Gastroesophageal sphincter (tissue), 4 donors: Measurements from ENCODE around the gene CCDC88C. TPM values are rescaled to one million over a fixed set of nuclear protein-coding genes. Genes with fewer than 3 reads are reported as not detected.

ENCODE experiments used
- ATAC-seq: fragments of 150-250 bp; one replicate; pipeline ENCODE4 v1.9.1; 2016; ENCODE audit warnings: mild to moderate bottlenecking, moderate library complexity
- H3K27ac ChIP-seq, 4 donors: fragments of 200-600 bp; sonication (generic) in 3 of 4; 1 replicate in 3 of 4; 2 replicates in 1 of 4; pipeline ENCODE4 v1.5.1; 2016 to 2019
- H3K27me3 ChIP-seq: fragments of 200-600 bp; sonication (generic); one replicate; pipeline ENCODE4 v1.5.1; 2019
- H3K36me3 ChIP-seq, 2 donors: fragments of 200-600 bp; sonication (generic); one replicate each; pipeline ENCODE4 v1.5.1; 2019; ENCODE audit warnings: control low read depth in 1 of 2
- H3K4me1 ChIP-seq, 3 donors: fragments of 200-600 bp; sonication (generic); 1 replicate in 2 of 3; 2 replicates in 1 of 3; pipeline ENCODE4 v1.5.1; 2016 to 2019; ENCODE audit warnings: control low read depth in 2 of 3
- H3K4me3 ChIP-seq, 2 donors: fragments of 200-600 bp; sonication (generic); one replicate each; pipeline ENCODE4 v1.5.1; 2019; ENCODE audit warnings: mild to moderate bottlenecking in 1 of 2, moderate library complexity in 1 of 2
- H3K9me3 ChIP-seq, 3 donors: fragments of 200-600 bp; sonication (generic); one replicate each; pipeline ENCODE4 v1.5.1; 2017 to 2019; ENCODE audit warnings: control low read depth in 2 of 3
- EP300 ChIP-seq: sonication (generic); formaldehyde crosslinking; IDR thresholded peaks from one replicate; pipeline ENCODE4 v1.6.1; 2017; ENCODE audit warnings: antibody characterized with exemption, mild to moderate bottlenecking
- POLR2A ChIP-seq, 2 donors: fragments of 450-650 bp; IDR thresholded peaks; one replicate each; pipeline ENCODE4 v1.6.1; 2017; ENCODE audit warnings: antibody characterized with exemption in 2 of 2, mild to moderate bottlenecking in 2 of 2, moderate library complexity in 1 of 2
- POLR2AphosphoS5 ChIP-seq: sonication (generic); formaldehyde crosslinking; IDR thresholded peaks from one replicate; pipeline ENCODE4 v1.6.1; 2017; ENCODE audit warnings: antibody characterized with exemption
- WGBS, 2 donors: methylation state at CpG; one replicate each; pipeline ENCODE4 v1.1.5; 2018; ENCODE audit warnings: low coverage in 1 of 2; 5-methylcytosine and 5-hydroxymethylcytosine counted together
- total RNA-seq, 4 donors: library from RNA; depleted of rRNA; stranded (reverse); fragments of >200 nt; gene quantifications; one replicate each; pipeline ENCODE4 v1.1.0, GENCODE V29; 2016
- TF ChIP-seq, protein P1 (sequence below), 4 experiments: fragments of 200-600 bp in 2 of 4; fragments of 450-650 bp in 2 of 4; sonication (generic) in 1 of 4; IDR thresholded peaks; one replicate each; pipeline ENCODE4 v1.5.1; 2017 to 2019; ENCODE audit warnings: antibody characterized with exemption in 4 of 4, mild to moderate bottlenecking in 2 of 4, moderate library complexity in 2 of 4

The CCDC88C gene
- total RNA-seq, 4 donors from 2014 or later: 2.0 to 10.1 (median 4.9) TPM

DNA sequence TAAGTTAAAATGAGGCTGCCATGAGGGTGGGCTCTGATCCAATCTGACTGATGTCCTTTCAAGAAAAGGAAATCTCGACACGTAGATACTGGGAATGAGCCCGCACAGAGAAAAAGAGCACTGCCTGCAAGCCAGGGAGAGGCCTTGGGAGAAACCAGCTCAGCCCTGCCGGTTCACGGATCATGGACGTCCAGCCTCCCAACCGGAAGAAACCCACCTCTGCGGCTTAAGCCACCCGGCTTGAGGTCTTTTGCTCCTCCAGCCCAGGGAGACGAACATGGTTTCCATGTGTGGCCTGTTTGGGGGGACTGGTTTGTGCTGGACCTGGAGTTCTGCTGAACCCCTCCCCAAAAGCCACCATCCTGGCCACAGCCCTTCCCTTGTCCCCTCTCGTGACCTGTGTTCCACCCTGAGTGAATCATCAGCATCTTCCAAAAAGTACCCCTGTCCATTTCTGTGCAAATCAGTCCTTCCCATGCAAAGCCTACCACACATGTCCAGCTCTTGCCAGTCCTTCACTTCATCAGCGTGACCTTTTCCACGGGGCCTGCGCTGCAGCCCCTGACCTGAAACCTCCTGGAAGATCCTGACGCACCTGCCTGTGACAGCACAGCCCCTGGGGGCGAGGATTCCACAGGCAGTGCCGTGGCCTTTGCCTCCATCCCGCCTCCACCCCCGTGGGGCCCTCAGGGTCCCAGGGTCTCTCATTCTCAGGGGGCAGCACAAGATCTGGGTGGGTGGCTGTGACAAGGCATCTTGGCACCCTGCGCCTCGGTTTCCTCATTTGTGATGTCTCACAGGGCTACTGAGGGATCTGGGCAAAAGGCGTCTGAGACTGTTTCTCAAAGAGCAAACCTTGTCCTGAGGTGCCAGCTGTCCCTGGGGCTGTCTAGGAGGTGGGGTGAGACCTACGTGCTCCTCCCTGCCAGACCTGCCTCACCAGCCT is 121.5 kb downstream of the CCDC88C start:
- WGBS, 2 donors: 90 to 94% methylated on average over 9 to 10 of the region's 23 CpGs
- no peak overlapping the region for H3K27ac ChIP-seq
- no peak for TF ChIP-seq EP300
- no peak for TF ChIP-seq POLR2A (IDR thresholded peaks at IDR 0.05)
- no peak for TF ChIP-seq POLR2AphosphoS5
- TF ChIP-seq, protein P1, sequence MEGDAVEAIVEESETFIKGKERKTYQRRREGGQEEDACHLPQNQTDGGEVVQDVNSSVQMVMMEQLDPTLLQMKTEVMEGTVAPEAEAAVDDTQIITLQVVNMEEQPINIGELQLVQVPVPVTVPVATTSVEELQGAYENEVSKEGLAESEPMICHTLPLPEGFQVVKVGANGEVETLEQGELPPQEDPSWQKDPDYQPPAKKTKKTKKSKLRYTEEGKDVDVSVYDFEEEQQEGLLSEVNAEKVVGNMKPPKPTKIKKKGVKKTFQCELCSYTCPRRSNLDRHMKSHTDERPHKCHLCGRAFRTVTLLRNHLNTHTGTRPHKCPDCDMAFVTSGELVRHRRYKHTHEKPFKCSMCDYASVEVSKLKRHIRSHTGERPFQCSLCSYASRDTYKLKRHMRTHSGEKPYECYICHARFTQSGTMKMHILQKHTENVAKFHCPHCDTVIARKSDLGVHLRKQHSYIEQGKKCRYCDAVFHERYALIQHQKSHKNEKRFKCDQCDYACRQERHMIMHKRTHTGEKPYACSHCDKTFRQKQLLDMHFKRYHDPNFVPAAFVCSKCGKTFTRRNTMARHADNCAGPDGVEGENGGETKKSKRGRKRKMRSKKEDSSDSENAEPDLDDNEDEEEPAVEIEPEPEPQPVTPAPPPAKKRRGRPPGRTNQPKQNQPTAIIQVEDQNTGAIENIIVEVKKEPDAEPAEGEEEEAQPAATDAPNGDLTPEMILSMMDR (IDR thresholded peaks at IDR 0.05): no peak
- no peaks in the 10 kb centered on the region for H3K9me3 ChIP-seq
- no peak overlapping the region for H3K4me3 ChIP-seq
- peaks cover 0 to 16% (median 0%) of the 10 kb centered on the region in 3 donors for H3K4me1 ChIP-seq
- no peaks in the 10 kb centered on the region for H3K27me3 ChIP-seq
- peaks cover 0 to 5% of the 10 kb centered on the region in 2 donors for H3K36me3 ChIP-seq
- no peak for ATAC-seq

DNA sequence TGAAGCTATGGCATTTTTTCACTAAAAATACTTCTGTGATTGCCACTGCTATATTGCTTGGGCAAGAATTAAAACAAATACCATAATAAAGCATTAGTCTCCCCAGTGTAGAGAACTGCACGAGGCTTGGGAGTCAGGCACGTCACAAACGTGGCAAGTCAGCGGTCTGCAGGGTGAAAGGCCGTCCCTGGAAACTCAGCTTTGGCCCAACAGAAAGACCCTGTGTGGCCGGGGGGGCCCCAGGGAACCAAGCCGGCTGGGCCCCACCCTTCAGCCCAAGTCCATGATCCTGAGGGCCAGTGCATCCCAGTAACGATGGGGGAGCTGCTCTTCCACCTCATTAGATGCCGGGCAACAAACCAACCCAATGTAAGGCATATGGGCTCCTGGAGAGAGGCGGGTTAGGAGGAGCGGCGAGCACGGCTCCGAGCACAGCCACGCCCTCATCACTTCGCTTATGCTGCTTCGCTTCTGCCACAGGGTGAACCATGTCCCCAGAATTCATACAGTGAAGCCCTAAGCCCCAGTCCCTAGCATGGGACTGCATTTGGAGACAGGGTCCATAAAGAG is 122.3 kb downstream of the CCDC88C start:
- no peaks in the 10 kb centered on the region for H3K27me3 ChIP-seq
- no peaks in the 10 kb centered on the region for H3K9me3 ChIP-seq
- no peak for TF ChIP-seq POLR2AphosphoS5
- peaks cover 0 to 5% of the 10 kb centered on the region in 2 donors for H3K36me3 ChIP-seq
- H3K4me3 ChIP-seq: no peak overlapping the region
- ATAC-seq: no peak
- WGBS, 2 donors: 90 to 93% methylated on average over 7 to 12 of the region's 17 CpGs
- peaks cover 0 to 16% (median 0%) of the 10 kb centered on the region in 3 donors for H3K4me1 ChIP-seq
- H3K27ac ChIP-seq: no peak overlapping the region

DNA sequence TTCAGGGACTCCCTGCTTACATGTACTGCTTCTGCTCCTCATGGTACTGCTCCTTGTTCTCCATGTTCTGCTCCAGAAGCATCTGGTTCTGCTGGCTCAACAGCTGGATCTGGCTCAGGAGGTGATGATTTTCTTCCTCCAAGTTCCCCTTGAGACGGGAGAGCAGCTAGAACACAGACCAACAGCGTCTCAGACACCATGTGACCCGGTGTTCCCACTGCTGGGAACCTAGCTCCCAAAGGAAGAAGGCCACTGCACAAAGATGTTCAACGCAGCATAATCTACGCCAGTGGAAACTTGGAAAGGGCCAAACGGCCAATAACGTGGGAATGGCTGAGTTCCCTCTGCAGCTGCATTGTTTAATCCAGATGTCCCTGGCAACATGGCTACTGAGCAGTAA is 123.5 kb downstream of the CCDC88C start:
- H3K4me3 ChIP-seq: no peak overlapping the region
- no peaks in the 10 kb centered on the region for H3K9me3 ChIP-seq
- ATAC-seq: no peak
- peaks cover 0 to 5% of the 10 kb centered on the region in 2 donors for H3K36me3 ChIP-seq
- no peak overlapping the region for H3K27ac ChIP-seq
- peaks cover 0 to 16% (median 0%) of the 10 kb centered on the region in 3 donors for H3K4me1 ChIP-seq
- TF ChIP-seq, protein P1 (IDR thresholded peaks at IDR 0.05): no peak
- TF ChIP-seq EP300 (no peak), POLR2A (IDR thresholded peaks at IDR 0.05) (no peak), POLR2AphosphoS5 (no peak)
- 42 to 46% methylated on average over 3 to 6 of the region's 7 CpGs for WGBS, 2 donors
- no peaks in the 10 kb centered on the region for H3K27me3 ChIP-seq

DNA sequence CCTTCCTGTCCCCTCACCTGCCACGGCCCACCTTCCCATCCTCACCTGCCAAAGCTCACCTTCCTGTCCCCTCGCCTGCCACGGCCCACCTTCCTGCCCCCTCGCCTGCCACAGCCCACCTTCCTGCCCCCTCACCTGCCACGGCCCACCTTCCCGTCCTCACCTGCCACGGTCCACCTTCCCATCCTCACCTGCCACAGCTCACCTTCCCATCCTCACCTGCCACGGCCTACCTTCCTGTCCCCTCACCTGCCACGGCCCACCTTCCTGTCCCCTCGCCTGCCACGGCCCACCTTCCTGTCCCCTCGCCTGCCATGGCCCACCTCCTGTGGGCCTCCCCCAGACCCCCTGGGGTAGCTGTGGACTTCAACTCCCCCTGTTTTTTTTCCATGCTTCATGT is 124.3 kb downstream of the CCDC88C start:
- peaks cover 0 to 7% (median 0%) of the 10 kb centered on the region in 3 donors for H3K4me1 ChIP-seq
- peaks cover 0 to 9% of the 10 kb centered on the region in 2 donors for H3K36me3 ChIP-seq
- no peak overlapping the region for H3K4me3 ChIP-seq
- WGBS, 2 donors: 33 to 41% methylated on average over 9 of the region's 12 CpGs
- H3K27me3 ChIP-seq: no peaks in the 10 kb centered on the region
- H3K27ac ChIP-seq: no peak overlapping the region
- no peaks in the 10 kb centered on the region for H3K9me3 ChIP-seq
- no peak for TF ChIP-seq POLR2A (IDR thresholded peaks at IDR 0.05)
- TF ChIP-seq POLR2AphosphoS5: no peak
- no peak for TF ChIP-seq EP300
- TF ChIP-seq, protein P1 (IDR thresholded peaks at IDR 0.05): no peak
- no peak for ATAC-seq

DNA sequence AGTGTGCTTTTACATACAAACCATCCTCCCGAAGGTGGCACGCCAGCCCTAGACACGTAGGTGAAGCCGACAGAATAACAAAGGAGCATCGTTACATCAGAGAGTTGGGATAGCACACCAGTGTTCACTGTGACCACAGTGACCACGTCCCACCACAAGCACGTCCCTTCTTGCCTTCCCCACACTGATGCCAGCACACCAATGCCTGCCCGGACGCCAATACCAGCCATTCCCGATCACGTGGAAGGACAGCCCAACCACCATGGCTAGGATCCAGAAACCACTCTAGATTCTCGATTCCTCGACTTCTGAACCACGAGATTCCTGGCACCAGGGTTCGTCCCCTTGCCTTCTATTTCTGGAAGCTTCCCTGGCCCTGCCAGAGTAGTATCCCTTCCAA is 125.1 kb downstream of the CCDC88C start:
- 88 to 90% methylated on average over 8 of the region's 15 CpGs for WGBS, 2 donors
- no peak for ATAC-seq

More for the DNA sequence above, 125.1 kb downstream of the CCDC88C start:
- peaks cover 0 to 9% of the 10 kb centered on the region in 2 donors for H3K36me3 ChIP-seq
- no peaks in the 10 kb centered on the region for H3K27me3 ChIP-seq
- TF ChIP-seq, protein P1 (IDR thresholded peaks at IDR 0.05): no peak
- TF ChIP-seq POLR2A (IDR thresholded peaks at IDR 0.05) (no peak), POLR2AphosphoS5 (no peak), EP300 (no peak)
- no peaks in the 10 kb centered on the region for H3K4me1 ChIP-seq
- no peaks in the 10 kb centered on the region for H3K9me3 ChIP-seq
- no peak overlapping the region for H3K4me3 ChIP-seq
- H3K27ac ChIP-seq: no peak overlapping the region
